GM18870 (cell line): ENCODE results near the gene LRRC37A3.
A peak's percentile ranks its signal among the peaks of the same experiment; 100 is the strongest.
"Not testable (repeated sequence)": the region's sequence is repeated elsewhere in the genome, so short reads cannot be mapped to it uniquely, and the experiment has no call there.

Experiments used
- ATAC-seq: cut with Tn5 transposase; IDR thresholded peaks from one replicate; pipeline ENCODE4 v1.9.1; 2021; ENCODE audit warnings: moderate library complexity; ENCODE audit not compliant: unreplicated experiment

LRRC37A3 gene

GRCh38 chr17:64919289-64920025 lies at the start of gene LRRC37A3:
LRRC37A3 (minus strand) TSS chr17:64919478; CDS start chr17:64897257, 22,221 bp downstream.
- peak; percentile 79 for ATAC-seq

GRCh38 chr17:64965873-64966287 lies 46.6 kb upstream of the LRRC37A3 start:
- ATAC-seq: peak; percentile 71

- not testable (repeated sequence) for ATAC-seq
Observed at GRCh38 chr17:64965256-64965872, 46.1 kb upstream of the LRRC37A3 start.

- no peak for ATAC-seq
Observed at GRCh38 chr17:64964796-64965195, 45.5 kb upstream of the LRRC37A3 start.

GRCh38 chr17:64963814-64964213 lies 44.5 kb upstream of the LRRC37A3 start:
- ATAC-seq: not testable (repeated sequence)

- not testable (repeated sequence) for ATAC-seq
Observed at GRCh38 chr17:64961563-64962378, 42.5 kb upstream of the LRRC37A3 start.

GRCh38 chr17:64951877-64952276 lies 32.6 kb upstream of the LRRC37A3 start:
- no peak for ATAC-seq

- ATAC-seq: no peak
Observed at GRCh38 chr17:64950871-64951270, 31.6 kb upstream of the LRRC37A3 start.

GRCh38 chr17:64947152-64947551 lies 27.9 kb upstream of the LRRC37A3 start:
- ATAC-seq: no peak

GRCh38 chr17:64941761-64942160 lies 22.5 kb upstream of the LRRC37A3 start:
- ATAC-seq: no peak

GRCh38 chr17:64941045-64941444 lies 21.8 kb upstream of the LRRC37A3 start:
- no peak for ATAC-seq

- ATAC-seq: no peak
Observed at GRCh38 chr17:64940055-64940454, 20.8 kb upstream of the LRRC37A3 start.

- ATAC-seq: no peak
Observed at GRCh38 chr17:64938925-64939474, 19.7 kb upstream of the LRRC37A3 start.

- ATAC-seq: no peak
Observed at GRCh38 chr17:64938290-64938689, 19.0 kb upstream of the LRRC37A3 start.

- no peak for ATAC-seq
Observed at GRCh38 chr17:64936117-64936516, 16.8 kb upstream of the LRRC37A3 start.

GRCh38 chr17:64934284-64934778 lies 15.1 kb upstream of the LRRC37A3 start:
- not testable (repeated sequence) for ATAC-seq

- ATAC-seq: not testable (repeated sequence)
Observed at GRCh38 chr17:64932850-64933249, 13.6 kb upstream of the LRRC37A3 start.

GRCh38 chr17:64930374-64930773 lies 11.1 kb upstream of the LRRC37A3 start:
- not testable (repeated sequence) for ATAC-seq

- ATAC-seq: not testable (repeated sequence)
Observed at GRCh38 chr17:64929419-64930209, 10.3 kb upstream of the LRRC37A3 start.

- not testable (repeated sequence) for ATAC-seq
Observed at GRCh38 chr17:64928701-64929100, 9.4 kb upstream of the LRRC37A3 start.
